ENCODE measurements around the gene UVRAG.

The UVRAG gene

GRCh38 chr11:75810637-75811390 lies 4.2 kb upstream of the UVRAG start:
- DNase-seq: no peak

DNA sequence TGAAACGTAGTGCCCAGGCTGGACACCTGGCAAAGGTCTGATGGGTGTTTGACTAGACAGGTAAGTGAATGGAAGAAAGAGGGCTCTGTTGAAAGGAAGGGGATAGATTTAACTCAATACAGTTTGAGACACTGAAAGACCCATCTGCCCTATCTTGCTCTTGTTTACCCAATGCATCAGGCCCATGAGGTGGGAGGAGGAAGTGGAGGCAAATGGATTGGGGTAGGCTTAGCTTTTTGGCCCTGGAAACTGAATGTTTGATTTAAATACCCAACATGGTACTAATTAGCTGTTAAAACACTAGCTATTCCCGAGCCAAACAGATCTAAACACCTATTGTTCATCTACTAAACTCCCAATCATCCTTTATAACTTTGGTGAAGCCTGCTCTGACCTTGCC lies 3.5 kb upstream of the UVRAG start:
- no peak for DNase-seq

DNA sequence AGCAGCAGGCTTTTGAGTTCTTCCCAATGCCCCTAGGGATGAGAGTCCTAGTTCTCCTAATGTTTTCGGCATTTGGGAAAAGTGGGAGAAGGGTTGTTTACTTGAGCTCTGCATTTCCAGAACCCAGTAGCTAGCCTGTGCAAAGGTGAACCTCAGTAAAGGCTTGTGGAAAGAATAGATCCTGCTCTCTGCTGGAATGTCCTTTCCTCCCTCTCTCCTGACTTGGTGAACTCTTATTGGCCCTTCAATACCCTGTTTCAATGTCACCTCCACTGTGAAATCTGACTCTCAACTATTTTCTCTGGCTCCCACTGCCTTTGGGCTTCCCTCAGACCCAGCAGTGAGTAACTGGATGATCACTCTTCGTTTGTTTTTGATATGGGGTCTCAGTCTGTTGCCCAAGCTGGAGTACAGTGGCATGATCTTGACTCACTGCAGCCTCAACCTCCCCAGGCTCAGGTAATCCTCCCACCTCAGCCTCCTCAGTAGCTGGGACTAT lies 2.4 kb upstream of the UVRAG start:
- DNase-seq: no peak

- no peak for DNase-seq
Measured at GRCh38 chr11:75813124-75813523, 1.9 kb upstream of the UVRAG start.

GRCh38 chr11:75813622-75814039 lies 1.4 kb upstream of the UVRAG start:
- DNase-seq: no peak

- no peak for DNase-seq
Measured at GRCh38 chr11:75814363-75814676, 690 bp upstream of the UVRAG start.

DNA sequence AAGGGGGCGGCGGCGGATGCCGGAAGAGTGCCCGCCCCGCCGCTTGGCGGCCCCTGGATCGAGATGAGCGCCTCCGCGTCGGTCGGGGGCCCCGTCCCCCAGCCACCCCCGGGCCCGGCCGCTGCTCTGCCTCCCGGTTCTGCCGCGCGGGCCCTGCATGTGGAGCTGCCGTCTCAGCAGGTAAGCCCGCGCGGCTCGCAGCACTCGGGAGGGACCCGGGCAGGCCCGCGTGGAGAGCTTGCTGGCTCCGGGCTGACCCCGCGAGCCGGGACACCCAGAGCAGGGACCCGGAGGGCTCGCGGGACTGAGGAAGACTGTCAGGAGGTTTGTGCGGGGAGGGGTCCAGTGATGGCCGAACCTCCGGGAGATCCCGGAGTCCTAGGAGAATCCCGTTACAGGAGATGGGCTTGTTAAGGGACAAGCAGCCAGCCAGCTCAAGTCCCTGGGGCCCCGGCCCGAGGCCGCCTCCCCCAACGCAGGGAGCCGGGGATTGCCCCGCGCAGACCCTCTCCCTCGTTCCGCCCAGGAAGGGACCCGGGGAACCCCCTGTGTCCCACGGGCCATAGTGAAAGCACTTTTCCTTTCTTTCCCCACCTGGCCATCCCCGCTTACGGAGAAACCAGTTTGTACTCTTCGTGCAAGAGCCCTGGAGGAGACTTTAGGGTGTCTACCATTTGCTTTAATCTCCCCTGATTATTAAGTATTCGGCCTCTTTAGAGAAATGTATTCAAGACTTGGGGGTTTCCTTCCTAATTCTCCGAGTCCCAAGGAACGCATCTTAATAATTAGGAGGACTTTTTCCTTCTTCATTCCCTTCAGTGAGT lies 547 bp downstream of the UVRAG start:
- no peak for DNase-seq

DNA sequence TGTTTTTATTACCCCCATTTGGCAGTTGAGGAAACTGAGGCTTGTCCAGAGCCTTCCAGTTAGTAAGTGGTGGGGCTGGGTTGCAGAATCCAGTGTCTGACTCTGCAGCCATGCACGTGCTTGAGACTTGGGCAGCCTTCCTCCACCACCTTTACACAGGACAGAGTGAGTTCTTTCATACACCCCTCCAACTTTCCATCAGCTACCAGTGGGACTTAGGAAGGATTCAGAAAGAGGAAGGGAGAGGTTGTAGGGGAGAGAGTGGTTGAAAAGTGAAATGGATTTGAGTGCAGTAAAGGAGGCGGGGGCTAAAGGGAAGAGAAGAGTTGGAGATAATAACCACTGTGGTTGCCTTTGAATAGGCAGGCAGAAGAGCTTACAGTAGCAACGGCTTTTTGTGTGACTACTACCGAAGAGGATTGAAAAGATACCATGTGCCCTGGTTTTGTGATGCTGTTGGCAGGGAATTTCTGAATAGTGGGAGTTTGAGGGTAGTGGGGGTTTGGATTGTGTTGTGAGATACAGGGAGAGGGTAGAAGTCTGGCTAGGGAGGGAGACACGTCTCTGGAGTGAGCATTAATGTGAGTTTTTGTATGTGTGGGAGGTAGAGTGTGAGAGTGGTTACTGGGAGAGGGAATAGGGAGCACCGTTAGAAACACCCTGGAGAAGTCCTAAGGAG lies 1.7 kb downstream of the UVRAG start:
- DNase-seq: no peak

DNA sequence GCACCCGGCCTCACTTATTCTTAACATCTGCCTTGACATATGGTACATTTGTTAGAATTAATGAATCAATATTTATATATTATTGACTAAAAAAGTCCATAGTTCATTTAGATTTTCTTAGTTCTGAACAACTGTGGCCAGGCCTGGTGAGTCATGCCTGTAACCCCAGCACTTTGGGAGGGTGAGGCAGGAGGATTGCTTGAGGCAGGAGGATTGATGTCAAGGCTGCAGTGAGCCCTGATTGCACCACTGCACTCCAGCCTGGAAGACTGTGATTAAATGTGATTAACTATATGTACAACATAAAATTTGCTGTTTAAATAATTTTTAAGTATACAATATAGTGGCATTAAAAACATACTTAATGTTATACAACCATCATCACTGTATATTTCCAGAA lies 5.6 kb downstream of the UVRAG start:
- DNase-seq: no peak

GRCh38 chr11:75821202-75821601 lies 6.2 kb downstream of the UVRAG start:
- no peak for DNase-seq

- DNase-seq: no peak
Measured at GRCh38 chr11:75822541-75822940, 7.5 kb downstream of the UVRAG start.

DNA sequence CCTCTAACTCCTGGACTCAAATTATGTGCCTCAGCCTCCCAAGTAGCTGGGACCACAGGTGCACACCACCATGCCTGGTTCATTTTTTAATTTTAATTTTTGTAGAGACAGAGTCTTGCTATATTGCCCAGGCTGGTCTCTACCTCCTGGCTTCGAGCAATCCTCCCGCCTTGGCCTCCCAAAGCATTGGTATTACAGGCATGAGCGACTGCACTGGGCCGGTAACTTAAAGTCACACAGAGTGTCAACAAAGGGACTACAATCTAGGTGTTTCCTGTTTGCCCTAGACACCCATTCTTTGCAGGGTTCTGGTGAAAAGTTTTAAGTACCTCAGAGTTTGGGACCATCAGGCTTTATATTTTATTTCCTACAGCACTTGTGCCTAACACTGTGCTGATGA lies 8.4 kb downstream of the UVRAG start:
- DNase-seq: no peak

DNA sequence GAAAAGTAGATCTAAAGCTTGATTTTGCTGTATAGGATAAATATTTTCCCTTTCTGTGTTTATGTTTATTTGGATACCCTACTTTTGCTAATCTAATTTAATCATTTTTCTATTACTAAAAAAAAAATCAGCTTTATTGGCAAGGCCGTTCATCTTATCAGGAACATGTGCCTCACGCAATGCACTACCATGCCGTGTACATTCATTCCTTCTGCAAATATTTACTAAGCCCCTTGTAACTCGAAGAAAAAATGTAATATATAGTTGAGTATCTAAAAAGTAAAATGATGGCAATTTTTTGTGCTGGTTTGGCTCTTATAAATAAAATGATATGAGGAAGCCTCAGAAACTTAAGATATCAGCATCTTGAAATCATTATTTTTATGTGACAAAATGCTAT lies 8.9 kb downstream of the UVRAG start:
- no peak for DNase-seq

DNA sequence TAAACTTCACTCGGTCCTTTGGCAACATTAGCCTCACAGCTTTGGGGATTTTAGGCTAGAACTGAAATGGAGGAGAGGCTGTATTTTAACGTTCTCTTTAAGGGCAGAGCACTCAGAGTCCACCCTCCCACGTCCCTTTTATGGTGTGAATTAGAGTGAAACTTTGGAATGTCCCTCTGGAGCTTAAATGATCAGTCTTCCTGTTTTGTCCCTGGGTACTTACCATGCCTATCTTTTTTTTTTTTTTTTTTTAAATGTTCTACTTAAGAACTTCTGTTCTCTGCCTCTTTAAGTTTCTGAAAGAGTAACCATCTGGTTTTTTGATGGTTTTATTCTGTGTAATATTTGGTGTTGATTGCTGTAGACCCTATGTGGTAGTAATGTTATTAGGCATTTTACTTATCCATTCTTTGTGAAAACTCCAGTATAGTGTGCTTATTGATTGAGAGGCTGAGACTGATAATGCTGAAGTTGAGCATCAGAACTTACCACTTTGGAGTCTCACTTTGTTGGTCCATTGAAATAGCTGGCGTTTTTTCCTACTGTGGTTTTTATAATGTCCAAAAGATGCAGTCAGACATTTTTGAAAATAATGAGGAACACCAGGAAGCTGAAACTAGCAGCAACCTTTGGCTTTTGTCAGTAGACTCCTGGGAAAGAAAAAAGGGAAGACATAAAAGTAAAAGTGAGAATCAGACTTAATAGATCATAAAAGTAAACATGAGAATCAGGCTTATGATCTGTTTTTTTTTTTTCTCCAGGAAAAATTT lies 11.6 kb downstream of the UVRAG start:
- DNase-seq: no peak

- no peak for DNase-seq
Measured at GRCh38 chr11:75827562-75827961, 12.6 kb downstream of the UVRAG start.

DNA sequence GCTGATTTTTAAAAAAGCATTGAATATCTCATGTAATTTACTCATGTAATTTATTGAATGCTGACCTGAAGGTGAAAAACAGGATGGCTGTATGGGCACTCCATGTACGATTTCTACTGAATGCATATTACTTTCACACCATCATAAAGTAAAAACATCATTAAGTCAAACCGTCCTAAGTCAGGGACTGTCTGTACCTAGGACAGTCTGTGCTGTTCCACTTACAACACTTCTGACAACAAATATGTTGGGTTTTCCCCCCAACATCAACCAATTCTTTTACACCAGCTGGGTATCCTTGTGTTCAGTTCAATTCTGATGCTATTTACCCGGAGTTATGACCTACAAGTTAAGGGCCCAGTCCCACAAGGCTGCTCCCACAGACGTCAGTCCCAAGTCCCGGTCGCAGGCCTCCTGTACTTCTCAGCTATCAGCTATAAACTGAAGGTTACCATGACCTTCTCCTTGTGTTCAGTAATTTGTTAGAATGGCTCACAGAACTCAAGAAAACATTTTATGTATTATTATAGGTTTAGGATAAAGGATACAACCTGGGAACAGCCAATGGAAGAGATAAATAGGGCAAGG lies 17.0 kb downstream of the UVRAG start:
- DNase-seq: no peak

DNA sequence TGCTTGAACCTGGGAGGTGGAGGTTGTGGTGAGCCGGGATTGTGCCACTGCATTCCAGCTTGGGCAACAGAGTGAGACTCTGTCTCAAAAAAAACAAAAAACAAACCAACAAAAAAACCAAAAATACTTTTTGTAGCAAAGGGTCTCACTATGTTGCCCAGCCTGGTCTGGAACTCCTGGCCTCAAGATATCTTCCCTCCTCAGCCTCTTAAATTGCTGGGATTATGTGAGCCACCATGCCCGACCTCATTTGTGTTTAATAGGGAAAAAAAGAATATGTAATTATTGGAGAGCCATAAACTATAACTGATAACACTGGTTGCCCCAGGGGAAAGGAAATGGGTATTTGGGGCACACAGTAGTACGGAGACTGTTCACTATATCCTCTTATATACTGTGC lies 19.7 kb downstream of the UVRAG start:
- DNase-seq: no peak

DNA sequence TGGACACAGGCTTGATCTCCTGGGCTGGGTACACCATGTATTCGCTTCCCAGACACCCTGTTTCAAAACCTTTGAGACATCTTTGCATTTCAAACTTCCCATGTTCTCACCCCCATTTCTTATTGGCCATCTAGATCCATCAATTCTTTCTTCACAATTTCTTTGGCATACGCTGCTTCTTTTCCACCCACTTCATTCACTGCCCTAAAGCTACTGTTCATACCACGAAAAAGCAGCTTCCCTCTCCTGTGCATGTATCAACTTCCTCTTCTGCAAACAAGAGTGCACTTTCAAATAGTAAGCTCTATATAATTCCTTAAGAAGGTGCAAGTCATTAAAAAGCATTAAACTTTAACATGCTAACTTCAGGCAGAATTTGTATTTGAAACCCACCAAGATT lies 21.4 kb downstream of the UVRAG start:
- no peak for DNase-seq

DNA sequence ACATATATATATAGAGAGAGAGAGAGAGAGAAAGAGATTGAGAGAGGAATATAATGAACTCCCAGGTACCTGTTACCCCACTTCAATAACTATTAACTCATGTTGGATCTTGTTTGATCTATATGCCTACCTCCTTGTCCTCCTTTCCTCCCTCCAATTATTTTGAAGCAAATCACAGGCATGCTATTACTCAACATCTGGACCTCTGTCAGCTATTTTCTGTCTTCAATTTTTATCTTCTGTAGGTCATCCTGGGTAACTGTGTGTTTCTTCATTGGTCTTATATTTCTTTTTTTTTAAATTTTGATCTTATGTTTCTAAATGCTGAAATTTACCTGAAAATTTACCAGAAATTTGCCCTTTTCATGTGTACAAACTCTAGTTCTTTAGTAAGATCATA lies 24.8 kb downstream of the UVRAG start:
- DNase-seq: no peak

DNA sequence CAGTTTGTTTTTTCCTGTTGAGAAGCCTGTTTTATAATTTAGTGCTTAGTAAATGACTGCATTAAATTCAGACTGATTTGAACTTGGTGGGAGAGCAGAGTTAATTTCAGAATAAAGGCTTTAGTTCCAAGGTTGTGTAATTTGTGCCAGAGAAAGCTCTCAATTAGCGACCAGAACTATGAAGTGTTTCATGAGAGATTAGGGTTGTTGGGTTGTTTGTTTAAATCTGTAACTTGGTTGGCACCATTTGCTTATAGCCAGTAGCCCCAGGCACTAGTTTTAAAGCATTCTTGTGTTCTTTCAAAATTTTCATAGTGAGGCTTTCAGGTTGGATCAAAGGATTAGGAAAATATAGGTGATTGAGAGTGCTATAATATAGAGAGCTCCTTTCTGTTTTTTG lies 25.5 kb downstream of the UVRAG start:
- no peak for DNase-seq

DNA sequence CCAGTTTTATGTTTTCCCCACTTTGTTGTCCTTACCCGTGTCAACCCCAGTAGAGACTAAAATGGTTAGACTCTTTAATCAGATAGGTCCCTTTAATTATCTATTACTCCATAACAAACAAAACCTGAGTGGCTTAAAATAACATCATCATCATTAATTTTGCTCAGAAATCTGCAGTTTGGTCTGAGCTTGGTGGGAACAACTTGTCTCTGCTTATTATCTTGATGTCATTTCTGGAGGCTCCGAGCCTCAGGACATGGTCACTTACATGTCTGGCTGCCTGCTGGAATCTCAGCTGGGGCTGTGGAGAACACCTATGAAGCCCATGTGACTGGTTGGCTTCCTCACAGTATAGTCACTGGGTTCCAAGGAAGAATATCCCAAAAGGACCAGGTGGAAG lies 26.7 kb downstream of the UVRAG start:
- DNase-seq: no peak

DNA sequence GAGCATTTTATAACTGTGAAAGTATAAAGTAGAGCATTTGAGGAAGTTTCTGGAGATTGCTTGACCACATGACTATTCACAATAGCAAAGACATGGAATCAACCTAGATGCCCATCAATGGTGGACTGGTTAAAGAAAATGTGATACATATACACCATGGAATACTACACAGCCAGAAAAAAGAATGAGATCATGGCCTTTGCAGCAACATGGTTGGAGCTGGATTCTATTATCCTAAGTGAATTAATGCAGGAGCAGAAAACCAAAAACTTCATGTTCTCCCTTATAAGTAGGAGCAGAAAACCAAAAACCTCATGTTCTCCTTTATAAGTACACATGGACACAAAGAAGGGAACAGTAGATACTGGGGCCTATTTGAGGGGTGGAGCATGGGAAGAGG lies 30.3 kb downstream of the UVRAG start:
- DNase-seq: no peak

- DNase-seq: no peak
Measured at GRCh38 chr11:75849894-75850293, 34.9 kb downstream of the UVRAG start.
